H1 (cell line): ENCODE measurements around the gene RNF111. TPM values are rescaled to one million over a fixed set of nuclear protein-coding genes. Genes with fewer than 3 reads are reported as not detected.

Experiments
- CTCF ChIA-PET: fragments of 300-600 bp; sonication (Branson Sonifier 250); formaldehyde crosslinking; loops from one replicate; lab custom pipeline; 2021; ENCODE audit not compliant: partially characterized antibody; lab: Charles Lee
- POLR2A ChIA-PET: fragments of 300-600 bp; sonication (Branson Sonifier 250); formaldehyde crosslinking; loops from one replicate; lab custom pipeline; 2021; ENCODE audit warnings: inconsistent platforms; ENCODE audit not compliant: partially characterized antibody; lab: Charles Lee
- DNase-seq, 2 experiments: peaks; one replicate each; pipeline versions ENCODE4 v3.0.0 to v3.0.0-alpha.2; 2010 to 2022; ENCODE audit warnings: low spot score in 2 of 2, low read depth in 1 of 2, mixed read lengths in 1 of 2
- FAIRE-seq: peaks from 2 replicates; lab custom pipeline; 2011; peaks lifted over from hg19 to GRCh38; lab: Jason Lieb, UNC
- H2AFZ ChIP-seq: 2 replicates; pipeline ENCODE4 v1.8.1; 2012; ENCODE audit warnings: low read length, inconsistent platforms
- H2AK5ac ChIP-seq: 2 replicates; pipeline ENCODE4 v1.6.1; 2013; ENCODE audit warnings: low read depth, low read length
- H2BK120ac ChIP-seq: replicated peaks from 2 replicates; pipeline ENCODE3; 2013; ENCODE audit warnings: low read depth, low read length, inconsistent platforms
- H2BK12ac ChIP-seq: 2 replicates; pipeline ENCODE4 v1.6.1; 2013; ENCODE audit warnings: low read depth, low read length
- H2BK15ac ChIP-seq: 2 replicates; pipeline ENCODE4 v1.6.1; 2013; ENCODE audit warnings: low read length
- H2BK20ac ChIP-seq: 2 replicates; pipeline ENCODE4 v1.6.1; 2013; ENCODE audit warnings: low read length
- H2BK5ac ChIP-seq: 2 replicates; pipeline ENCODE4 v1.6.1; 2013; ENCODE audit warnings: low read depth, low read length
- H3K14ac ChIP-seq: 2 replicates; pipeline ENCODE4 v1.6.1; 2013; ENCODE audit warnings: inconsistent platforms; ENCODE audit not compliant: insufficient read length
- H3K18ac ChIP-seq: 2 replicates; pipeline ENCODE4 v1.6.1; 2013; ENCODE audit warnings: low read length; ENCODE audit errors: extremely low read depth
- H3K23ac ChIP-seq: 2 replicates; pipeline ENCODE4 v1.6.1; 2013; ENCODE audit warnings: inconsistent platforms; ENCODE audit not compliant: insufficient read length
- H3K23me2 ChIP-seq: 2 replicates; pipeline ENCODE4 v1.6.1; 2013; ENCODE audit warnings: low read depth, low read length
- H3K27ac ChIP-seq: 2 replicates; pipeline ENCODE4 v1.6.1; 2011; ENCODE audit warnings: low read depth, low read length, inconsistent platforms
- H3K27me3 ChIP-seq, 4 experiments: replicated peaks in 1 of 4; 1 replicate in 1 of 4; 2 replicates in 3 of 4; pipeline versions ENCODE4 v1.6.1 to v1.8.1; 2011 to 2013; ENCODE audit warnings: low read length in 3 of 4, mild to moderate bottlenecking in 3 of 4, inconsistent platforms in 2 of 4, mixed read lengths in 2 of 4, moderate library complexity in 1 of 4; ENCODE audit not compliant: control insufficient read depth in 3 of 4, insufficient read depth in 3 of 4; ENCODE audit errors: extremely low read depth in 1 of 4
- H3K36me3 ChIP-seq, 4 experiments: 2 replicates each; pipeline versions ENCODE4 v1.6.1 to v1.8.1; 2011 to 2013; ENCODE audit warnings: mild to moderate bottlenecking in 4 of 4, low read length in 3 of 4, moderate library complexity in 2 of 4, control low read depth in 1 of 4, inconsistent platforms in 1 of 4; ENCODE audit not compliant: insufficient read depth in 4 of 4, control insufficient read depth in 2 of 4
- H3K4ac ChIP-seq: replicated peaks from 2 replicates; pipeline ENCODE3; 2013; ENCODE audit warnings: low read length, low read depth, mixed read lengths, inconsistent platforms; ENCODE audit not compliant: insufficient read length
- H3K4me1 ChIP-seq, 4 experiments: replicated peaks in 1 of 4; 1 replicate in 1 of 4; 2 replicates in 3 of 4; pipeline versions ENCODE4 v1.6.1 to v1.8.1; 2011 to 2013; ENCODE audit warnings: low read length in 3 of 4, inconsistent platforms in 2 of 4, mixed read lengths in 1 of 4; ENCODE audit not compliant: insufficient read depth in 4 of 4, control insufficient read depth in 3 of 4
- H3K4me2 ChIP-seq, 2 experiments: 2 replicates each; pipeline versions ENCODE4 v1.6.1 to v1.8.1; 2011 to 2013; ENCODE audit warnings: low read depth in 2 of 2, low read length in 2 of 2, control low read depth in 1 of 2, inconsistent platforms in 1 of 2, mild to moderate bottlenecking in 1 of 2; ENCODE audit not compliant: insufficient read depth in 1 of 2
- H3K4me3 ChIP-seq, 4 experiments: fragments of 200-600, 300-600 bp in 1 of 4; sonication (generic), shearing (Covaris generic), sonication (Bioruptor Twin) in 1 of 4; 2 replicates each; pipeline versions ENCODE4 v1.5.1 to v1.8.1; 2011 to 2016; ENCODE audit warnings: low read length in 4 of 4, low read depth in 3 of 4, control low read depth in 2 of 4, inconsistent platforms in 2 of 4, mild to moderate bottlenecking in 2 of 4, mixed read lengths in 1 of 4, moderate library complexity in 1 of 4; ENCODE audit not compliant: insufficient read depth in 2 of 4; ENCODE audit errors: extremely low read depth in 1 of 4
- H3K56ac ChIP-seq: replicated peaks from 2 replicates; pipeline ENCODE3; 2013; ENCODE audit warnings: low read depth, mild to moderate bottlenecking, mixed read lengths, low read length, inconsistent platforms; ENCODE audit not compliant: insufficient read length
- H3K79me1 ChIP-seq: 2 replicates; pipeline ENCODE4 v1.6.1; 2013; ENCODE audit warnings: low read depth, low read length, control low read depth
- H3K79me2 ChIP-seq, 2 experiments: 2 replicates each; pipeline versions ENCODE4 v1.6.1 to v1.8.1; 2012 to 2013; ENCODE audit warnings: low read length in 2 of 2, mild to moderate bottlenecking in 2 of 2, inconsistent platforms in 1 of 2; ENCODE audit not compliant: insufficient read depth in 2 of 2, control insufficient read depth in 1 of 2
- H3K9ac ChIP-seq, 4 experiments: replicated peaks in 1 of 4; 1 replicate in 1 of 4; 2 replicates in 3 of 4; pipeline versions ENCODE4 v1.6.1 to v1.8.1; 2011 to 2013; ENCODE audit warnings: low read depth in 3 of 4, low read length in 3 of 4, control low read depth in 2 of 4, mild to moderate bottlenecking in 2 of 4, moderate library complexity in 2 of 4, inconsistent platforms in 1 of 4; ENCODE audit errors: extremely low read depth in 1 of 4
- H3K9me3 ChIP-seq, 2 experiments: 2 replicates each; pipeline versions ENCODE4 v1.6.1 to v1.8.1; 2012 to 2013; ENCODE audit warnings: mild to moderate bottlenecking in 2 of 2, moderate library complexity in 2 of 2, control low read depth in 1 of 2, inconsistent platforms in 1 of 2, low read depth in 1 of 2, low read length in 1 of 2, mixed read lengths in 1 of 2; ENCODE audit not compliant: insufficient read depth in 2 of 2
- H4K20me1 ChIP-seq, 2 experiments: replicated peaks in 1 of 2; 2 replicates each; pipeline versions ENCODE3 to v1.8.1; 2011 to 2013; ENCODE audit warnings: inconsistent platforms in 2 of 2, low read length in 2 of 2, mild to moderate bottlenecking in 1 of 2; ENCODE audit not compliant: insufficient read depth in 2 of 2, control insufficient read depth in 1 of 2
- H4K5ac ChIP-seq: 2 replicates; pipeline ENCODE4 v1.6.1; 2013; ENCODE audit warnings: low read length, low read depth, mixed read lengths, inconsistent platforms; ENCODE audit not compliant: insufficient read length
- H4K8ac ChIP-seq: 2 replicates; pipeline ENCODE4 v1.8.0; 2013; ENCODE audit warnings: mild to moderate bottlenecking, moderate library complexity, low read length, inconsistent platforms; ENCODE audit not compliant: insufficient read depth; ENCODE audit errors: extremely low read depth
- H4K91ac ChIP-seq: replicated peaks from 2 replicates; pipeline ENCODE3; 2013; ENCODE audit warnings: low read length, mixed read lengths, inconsistent platforms; ENCODE audit not compliant: insufficient read length
- BRCA1 ChIP-seq: IDR thresholded peaks from 2 replicates; pipeline ENCODE4 v1.6.1; 2012; ENCODE audit warnings: low read depth, low read length, improper control_type of control experiment
- CBX8 ChIP-seq: fragments of 300-800, 300-1000 bp; sonication (generic); IDR thresholded peaks from 2 replicates; pipeline ENCODE4 v1.7.1; 2016; ENCODE audit warnings: low read depth, low read length, borderline replicate concordance
- CEBPB ChIP-seq: IDR thresholded peaks from 2 replicates; pipeline ENCODE4 v1.6.1; 2012; ENCODE audit warnings: low read depth, low read length
- EGR1 ChIP-seq: IDR thresholded peaks from 2 replicates; pipeline ENCODE4 v1.6.1; 2011; ENCODE audit warnings: low read depth, low read length, borderline replicate concordance
- HDAC6 ChIP-seq: IDR thresholded peaks from one replicate; pipeline ENCODE4 v1.7.1; 2012; ENCODE audit warnings: low read depth, mild to moderate bottlenecking, inconsistent platforms, low read length, moderate library complexity
- KDM5A ChIP-seq: fragments of 200-600 bp; IDR thresholded peaks from 2 replicates; pipeline ENCODE4 v1.7.1; 2012; ENCODE audit warnings: mild to moderate bottlenecking, low read length, inconsistent platforms, mixed read lengths
- MAFK ChIP-seq: IDR thresholded peaks from 2 replicates; pipeline ENCODE4 v1.6.1; 2012; ENCODE audit warnings: low read depth, mild to moderate bottlenecking, improper control_type of control experiment, low read length
- RXRA ChIP-seq: IDR thresholded peaks from 2 replicates; pipeline ENCODE4 v1.6.1; 2011; ENCODE audit warnings: low read depth, mild to moderate bottlenecking, low read length, moderate library complexity; ENCODE audit not compliant: insufficient read depth
- SIN3A ChIP-seq, 2 experiments: IDR thresholded peaks in 1 of 2; conservative IDR thresholded peaks in 1 of 2; 2 replicates each; pipeline ENCODE4 v1.6.1; 2011 to 2012; ENCODE audit warnings: low read length in 2 of 2, improper control_type of control experiment in 1 of 2, low read depth in 1 of 2, mild to moderate bottlenecking in 1 of 2
- SIRT6 ChIP-seq: IDR thresholded peaks from one replicate; pipeline ENCODE4 v1.7.1; 2012; ENCODE audit warnings: low read length, inconsistent platforms
- SP1 ChIP-seq: IDR thresholded peaks from 2 replicates; pipeline ENCODE4 v1.6.1; 2011; ENCODE audit warnings: low read depth, low read length
- SP2 ChIP-seq: IDR thresholded peaks from 2 replicates; pipeline ENCODE4 v1.6.1; 2012; ENCODE audit warnings: mild to moderate bottlenecking, low read length, inconsistent platforms
- SRF ChIP-seq: IDR thresholded peaks from 2 replicates; pipeline ENCODE4 v1.6.1; 2011; ENCODE audit warnings: mild to moderate bottlenecking, low read depth, low read length, moderate library complexity
- WGBS, 2 experiments: shearing (Covaris generic) in 1 of 2; methylation state at CpG; one replicate each; pipeline versions ENCODE4 v1.1.6 to v1.1.7; 2013 to 2015; ENCODE audit warnings: low lambda C conversion rate in 2 of 2, mixed read lengths in 2 of 2, inconsistent platforms in 1 of 2, low coverage in 1 of 2, missing lambda C conversion rate in 1 of 2; ENCODE audit not compliant: insufficient replicate concordance in 2 of 2, insufficient coverage in 1 of 2, insufficient read length in 1 of 2; ENCODE audit errors: extremely low coverage in 1 of 2, missing lambda C conversion rate in 1 of 2; 5-methylcytosine and 5-hydroxymethylcytosine counted together
- polyA plus RNA-seq, 7 experiments: library from polyadenylated mRNA; depleted of rRNA in 3 of 7; stranded (reverse) in 5 of 7; unstranded in 2 of 7; fragments of >200 nt in 5 of 7; fragments of 200-250 nt in 2 of 7; gene quantifications; 1 replicate in 5 of 7; 2 replicates in 1 of 7; 4 replicates in 1 of 7; pipeline versions ENCODE4 v1.2.1 to v1.2.3, GENCODE V29; 2011 to 2013; ENCODE audit warnings: missing spikeins in 2 of 7, mixed read lengths in 2 of 7
- total RNA-seq: library from RNA; stranded (reverse); fragmentation: NEBNext Ultra II Directional; extraction: Animal tissue kit (Norgen Biotek cat#: 25700); gene quantifications from 2 replicates; pipeline ENCODE4 v1.2.1, GENCODE V29; 2021

The RNF111 gene
- total and polyA plus RNA-seq, 2 of the 8 experiments (the other 6 are each of a cell fraction or from before 2014, with no cell fraction given), result 18.5 to 26.6 TPM

GRCh38 chr15:59099162-59099685 is 111.8 kb downstream of the RNF111 start:
- H3K27ac ChIP-seq, result no peak overlapping the region
- H2BK5ac ChIP-seq, result no peak overlapping the region

More at GRCh38 chr15:59099162-59099685, 111.8 kb downstream of the RNF111 start:
- Histone ChIP-seq H4K91ac (no peak overlapping the region), H3K79me1 (no peaks in the 10 kb centered on the region), H3K4me2 (no peak overlapping the region), H3K36me3 (peaks cover 0 to 25% (median 11%) of the 10 kb centered on the region in 4 experiments; a peak in 5 of 8 replicates), H2BK15ac (no peak overlapping the region), H2BK12ac (no peak overlapping the region), H3K9me3 (no peaks in the 10 kb centered on the region), H4K20me1 (peaks cover 0 to 2% of the 10 kb centered on the region in 2 experiments), H3K9ac (no peak overlapping the region), H3K18ac (no peak overlapping the region), H4K8ac (no peak overlapping the region), H2AFZ (no peak overlapping the region), H2BK120ac (no peak overlapping the region), H3K23me2 (no peaks in the 10 kb centered on the region)
- DNase-seq, result no peak
- TF ChIP-seq SP2 (no peak), CBX8 (no peak), SP1 (no peak), SIN3A (conservative IDR thresholded peaks at IDR 0.05 in 1 of 2, IDR thresholded peaks at IDR 0.05 in 1 of 2; ENCODE audit: low read depth in 1 of 2, low read length in 2 of 2) (no peak), EGR1 (no peak), SIRT6 (no peak), RXRA (no peak), BRCA1 (no peak), HDAC6 (no peak), CEBPB (no peak), MAFK (no peak), KDM5A (no peak), SRF (no peak)
- TF ChIP-seq, all 59 proteins: peak for 0
- no peak for FAIRE-seq
- Histone ChIP-seq H3K23ac (no peak overlapping the region), H3K56ac (no peak overlapping the region), H3K27me3 (no peaks in the 10 kb centered on the region), H3K4me1 (no peaks in the 10 kb centered on the region), H3K4me3 (no peak overlapping the region), H2AK5ac (no peak overlapping the region), H4K5ac (no peak overlapping the region), H3K4ac (no peak overlapping the region), H3K14ac (no peak overlapping the region), H2BK20ac (no peak overlapping the region), H3K79me2 (no peaks in the 10 kb centered on the region)
- POLR2A ChIA-PET, result interaction anchor here (0.6 kb wide), 1 partner anchor 359 kb away, joined by 3 read pairs; no protein-coding TSS in a partner anchor
- CTCF ChIA-PET, result no interaction called here
- WGBS, 2 experiments, result 82% methylated on average over 2 of the region's 2 CpGs; no CpG with 5 or more reads in 1 of the 2 experiments
